GM21447 (cell line): ENCODE data around the gene EDC4.

Source experiments
- ATAC-seq: cut with Tn5 transposase; IDR thresholded peaks from one replicate; pipeline ENCODE4 v1.9.1; 2021; ENCODE audit not compliant: unreplicated experiment

The EDC4 gene

GRCh38 chr16:67878846-67879245 lies 6.0 kb downstream of the EDC4 start:
- ATAC-seq: no peak

- ATAC-seq: no peak
Observed at GRCh38 chr16:67879462-67879861, 6.6 kb downstream of the EDC4 start.

- ATAC-seq: no peak
Observed at GRCh38 chr16:67879936-67880335, 7.1 kb downstream of the EDC4 start.

GRCh38 chr16:67880584-67880983 lies 7.7 kb downstream of the EDC4 start:
- no peak for ATAC-seq

GRCh38 chr16:67881621-67882161 lies 8.8 kb downstream of the EDC4 start:
- ATAC-seq: no peak

DNA sequence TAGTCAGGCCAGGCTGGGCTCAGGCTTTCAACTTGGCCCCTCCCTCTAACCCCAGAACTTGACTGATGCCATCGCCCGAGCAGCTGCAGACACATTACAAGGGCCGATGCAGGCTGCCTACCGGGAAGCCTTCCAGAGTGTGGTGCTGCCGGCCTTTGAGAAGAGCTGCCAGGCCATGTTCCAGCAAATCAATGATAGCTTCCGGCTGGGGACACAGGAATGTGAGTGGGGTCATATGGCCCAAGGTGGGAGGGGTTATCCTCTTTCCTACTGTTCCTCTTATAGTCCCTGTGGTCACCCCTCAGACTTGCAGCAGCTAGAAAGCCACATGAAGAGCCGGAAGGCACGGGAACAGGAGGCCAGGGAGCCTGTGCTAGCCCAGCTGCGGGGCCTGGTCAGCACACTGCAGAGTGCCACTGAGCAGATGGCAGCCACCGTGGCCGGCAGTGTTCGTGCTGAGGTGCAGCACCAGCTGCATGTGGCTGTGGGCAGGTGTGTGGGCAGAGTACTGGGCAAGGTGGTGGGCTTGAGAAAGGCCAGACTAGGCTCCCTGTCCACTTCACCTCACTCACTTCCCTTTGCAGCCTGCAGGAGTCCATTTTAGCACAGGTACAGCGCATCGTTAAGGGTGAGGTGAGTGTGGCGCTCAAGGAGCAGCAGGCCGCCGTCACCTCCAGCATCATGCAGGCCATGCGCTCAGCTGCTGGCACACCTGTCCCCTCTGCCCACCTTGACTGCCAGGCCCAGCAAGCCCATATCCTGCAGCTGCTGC lies 9.7 kb downstream of the EDC4 start:
- no peak for ATAC-seq

- no peak for ATAC-seq
Observed at GRCh38 chr16:67883146-67883871, 10.5 kb downstream of the EDC4 start.

DNA sequence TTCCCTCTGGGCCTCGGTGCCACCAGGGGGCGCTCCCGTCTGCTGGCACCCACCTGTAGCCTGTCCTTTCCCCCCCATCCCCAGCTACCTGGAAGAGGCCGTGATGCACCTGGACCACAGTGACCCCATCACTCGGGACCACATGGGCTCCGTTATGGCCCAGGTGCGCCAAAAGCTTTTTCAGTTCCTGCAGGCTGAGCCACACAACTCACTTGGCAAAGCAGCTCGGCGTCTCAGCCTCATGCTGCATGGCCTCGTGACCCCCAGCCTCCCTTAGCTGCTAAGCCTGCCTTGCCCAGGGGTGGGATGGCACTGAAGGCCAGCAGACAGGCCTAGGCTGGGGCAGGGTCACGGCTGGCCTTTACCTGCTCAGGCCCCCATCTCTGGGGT lies 11.0 kb downstream of the EDC4 start:
- no peak for ATAC-seq

DNA sequence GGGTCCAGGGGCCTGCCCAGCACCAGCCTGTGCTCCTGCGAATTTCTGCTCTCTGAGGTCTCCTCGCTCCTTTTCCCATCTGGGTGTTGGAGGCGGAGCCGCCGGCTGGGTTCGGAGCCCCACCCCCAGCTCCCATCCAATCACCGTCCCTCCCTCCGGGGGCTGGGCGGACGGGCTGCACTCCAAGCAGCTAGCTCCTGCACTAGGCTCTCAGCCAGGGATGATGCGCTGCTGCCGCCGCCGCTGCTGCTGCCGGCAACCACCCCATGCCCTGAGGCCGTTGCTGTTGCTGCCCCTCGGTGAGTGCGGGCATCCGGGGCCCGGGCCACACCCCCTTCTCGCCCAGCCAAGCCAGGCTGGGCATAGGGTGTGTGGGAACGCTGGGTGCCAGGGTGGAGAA lies 11.8 kb downstream of the EDC4 start, which contains the start of gene NRN1L:
NRN1L (plus strand) TSS at position 202 of the 400 bp plus-strand sequence; CDS start at position 221, 19 bp downstream.
- ATAC-seq: no peak

- ATAC-seq: no peak
Observed at GRCh38 chr16:67885545-67885944, 12.7 kb downstream of the EDC4 start.

GRCh38 chr16:67885976-67886375 lies 13.1 kb downstream of the EDC4 start:
- ATAC-seq: no peak

- ATAC-seq: no peak
Observed at GRCh38 chr16:67886387-67886786, 13.5 kb downstream of the EDC4 start.

- no peak for ATAC-seq
Observed at GRCh38 chr16:67888331-67888730, 15.5 kb downstream of the EDC4 start.

- no peak for ATAC-seq
Observed at GRCh38 chr16:67892375-67892774, 19.5 kb downstream of the EDC4 start.

DNA sequence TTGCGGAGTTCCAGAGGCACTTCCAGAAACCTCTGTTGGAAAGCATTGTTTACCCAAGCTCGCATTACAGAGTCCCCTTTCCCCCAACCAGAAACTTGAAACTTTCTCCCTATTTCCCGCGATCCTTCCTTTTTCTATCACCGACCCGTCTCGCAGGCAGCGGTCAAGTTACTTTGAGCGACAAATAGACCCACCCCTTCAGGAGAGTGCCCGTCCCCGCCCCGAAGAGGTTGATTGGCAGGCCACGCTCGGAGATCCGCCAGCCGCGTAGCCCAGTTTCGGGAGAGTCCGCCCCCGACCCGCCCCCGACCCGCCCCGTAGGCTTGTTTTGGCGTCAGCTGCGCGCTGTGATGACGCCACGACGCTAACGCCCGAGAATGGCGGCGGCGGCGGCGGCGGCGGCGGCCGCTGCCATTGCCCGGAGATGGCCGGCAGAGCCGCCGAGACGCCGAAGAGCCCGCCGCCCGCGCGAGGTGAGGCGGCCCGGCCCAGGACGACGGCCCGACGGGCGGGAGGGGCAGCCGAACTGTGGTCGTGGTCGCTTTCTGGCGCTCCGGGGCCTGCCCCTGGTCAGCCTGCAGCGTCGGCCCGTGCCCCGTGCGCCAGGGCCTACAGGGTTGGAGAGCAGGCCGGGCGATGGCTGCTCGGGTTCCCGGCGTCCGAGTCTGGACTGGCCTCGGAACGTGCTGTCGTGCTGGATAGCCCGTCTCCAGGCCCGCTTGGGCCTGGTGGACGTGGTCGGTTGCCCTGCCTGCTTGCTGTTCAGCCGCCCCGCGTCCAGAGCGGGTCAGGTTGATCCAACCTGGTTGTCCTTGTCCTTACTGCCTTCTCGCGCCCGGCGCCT lies 20.3 kb downstream of the EDC4 start, which contains the start of gene PSKH1:
PSKH1 (plus strand) TSS at position 356 of the 844 bp plus-strand sequence. CDS start 15,496 bp downstream, outside the sequence.
- peak; percentile 91 for ATAC-seq

- ATAC-seq: no peak
Observed at GRCh38 chr16:67893743-67894399, 21.0 kb downstream of the EDC4 start.

GRCh38 chr16:67897231-67897630 lies 24.4 kb downstream of the EDC4 start:
- ATAC-seq: no peak

DNA sequence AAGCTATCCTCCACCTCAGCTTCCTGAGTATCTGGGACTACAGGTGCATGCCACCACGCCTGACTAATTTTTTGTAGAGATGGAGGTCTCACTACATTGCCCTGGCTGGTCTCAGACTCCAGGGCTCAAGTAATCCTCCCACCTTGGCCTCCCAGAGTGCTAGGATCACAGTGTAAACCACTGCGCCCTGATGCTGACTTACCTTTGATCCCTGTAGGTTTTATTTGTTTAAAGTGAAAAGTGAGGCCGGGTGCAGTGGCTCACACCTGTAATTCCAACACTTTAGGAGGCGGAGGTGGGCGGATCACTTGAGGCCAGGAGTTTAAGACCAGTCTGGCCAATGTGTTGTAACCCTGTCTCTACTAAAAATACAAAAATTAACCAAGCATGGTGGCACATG lies 28.9 kb downstream of the EDC4 start:
- ATAC-seq: no peak

- ATAC-seq: no peak
Observed at GRCh38 chr16:67902831-67903230, 30.0 kb downstream of the EDC4 start.

GRCh38 chr16:67907397-67908180 lies 34.7 kb downstream of the EDC4 start:
- no peak for ATAC-seq
